ENCODE data around the gene FECH. TPM values are rescaled to one million over a fixed set of nuclear protein-coding genes. Genes with fewer than 3 reads are reported as not detected.

FECH gene
- total RNA-seq, 1 donor from 2014 or later = 28.7 TPM

GRCh38 chr18:57544936-57545660 is 41.4 kb downstream of the FECH start:
- TF ChIP-seq CTCF (conservative IDR thresholded peaks at IDR 0.05; ENCODE audit: low read depth, low read length) = no peak
- no peak overlapping the region for H3K4me3 ChIP-seq (ENCODE audit: low read depth, low read length)
- DNase-seq (ENCODE audit: low read depth) = no peak

GRCh38 chr18:57543560-57543959 is 42.9 kb downstream of the FECH start:
- TF ChIP-seq CTCF (conservative IDR thresholded peaks at IDR 0.05; ENCODE audit: low read depth, low read length) = no peak
- H3K4me3 ChIP-seq (ENCODE audit: low read depth, low read length) = no peak overlapping the region
- no peak for DNase-seq (ENCODE audit: low read depth)

GRCh38 chr18:57542812-57543427 is 43.6 kb downstream of the FECH start:
- DNase-seq (ENCODE audit: low read depth) = no peak
- TF ChIP-seq CTCF (conservative IDR thresholded peaks at IDR 0.05; ENCODE audit: low read depth, low read length) = no peak
- no peak overlapping the region for H3K4me3 ChIP-seq (ENCODE audit: low read depth, low read length)

- TF ChIP-seq CTCF (conservative IDR thresholded peaks at IDR 0.05; ENCODE audit: low read depth, low read length) = no peak
- DNase-seq (ENCODE audit: low read depth) = peak; percentile 35
- no peak overlapping the region for H3K4me3 ChIP-seq (ENCODE audit: low read depth, low read length)
These were observed 44.4 kb downstream of the FECH start for GRCh38 chr18:57542126-57542525.

GRCh38 chr18:57539702-57540101 is 46.8 kb downstream of the FECH start:
- H3K4me3 ChIP-seq (ENCODE audit: low read depth, low read length) = no peak overlapping the region
- no peak for DNase-seq (ENCODE audit: low read depth)
- no peak for TF ChIP-seq CTCF (conservative IDR thresholded peaks at IDR 0.05; ENCODE audit: low read depth, low read length)

- TF ChIP-seq CTCF (conservative IDR thresholded peaks at IDR 0.05; ENCODE audit: low read depth, low read length) = no peak
- no peak for DNase-seq (ENCODE audit: low read depth)
- H3K4me3 ChIP-seq (ENCODE audit: low read depth, low read length) = no peak overlapping the region
These were observed 47.9 kb downstream of the FECH start for GRCh38 chr18:57538614-57539013.

- H3K4me3 ChIP-seq (ENCODE audit: low read depth, low read length) = no peak overlapping the region
- no peak for TF ChIP-seq CTCF (conservative IDR thresholded peaks at IDR 0.05; ENCODE audit: low read depth, low read length)
- DNase-seq (ENCODE audit: low read depth) = no peak
These were observed 52.0 kb downstream of the FECH start for GRCh38 chr18:57534511-57534909.

Data from epithelial cell of proximal tubule (primary cell).